ENCODE data around the gene PTPRN2. TPM values are rescaled to one million over a fixed set of nuclear protein-coding genes. Genes with fewer than 3 reads are reported as not detected.

Gene PTPRN2
- total RNA-seq, 2 experiments from 2014 or later = 0.70 TPM; not detected in 1

DNA sequence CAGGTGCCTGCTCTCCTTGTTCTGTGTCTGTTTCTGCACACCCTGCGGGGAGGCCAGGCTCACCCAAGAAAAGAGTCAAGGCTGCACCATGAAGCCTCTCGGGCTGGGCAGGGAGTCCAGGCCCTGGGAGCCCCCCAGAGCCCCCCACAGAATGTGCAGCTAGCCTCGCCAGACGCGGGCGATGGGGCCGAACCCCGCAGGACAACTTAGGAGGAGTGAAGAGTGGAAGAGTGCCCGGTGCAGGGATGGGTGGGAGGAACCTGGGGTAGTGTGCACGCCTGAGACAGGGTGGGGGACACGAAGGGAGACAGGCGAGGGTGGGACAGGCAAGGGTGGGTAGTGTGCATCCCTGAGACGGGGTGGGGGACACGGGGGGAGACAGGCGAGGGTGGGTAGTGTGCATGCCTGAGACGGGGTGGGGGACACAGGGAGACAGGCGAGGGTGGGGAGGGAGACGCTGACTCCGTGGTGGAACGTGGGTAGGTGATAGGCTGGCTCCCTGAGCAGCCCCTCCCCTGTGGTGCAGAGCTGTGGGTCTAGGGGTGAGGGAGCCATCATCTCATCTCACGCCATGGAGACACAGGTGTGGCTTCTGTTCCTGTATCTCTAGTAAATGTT lies 635.5 kb downstream of the PTPRN2 start:
- H3K4me2 ChIP-seq (ENCODE audit: low read length) = no peak overlapping the region
- H3K9me3 ChIP-seq (ENCODE audit: low read length) = no peaks in the 10 kb centered on the region
- H2AFZ ChIP-seq (ENCODE audit: low read length) = no peak overlapping the region
- H3K4me1 ChIP-seq (ENCODE audit: insufficient read depth, low read length, poor library complexity, severe bottlenecking) = no peaks in the 10 kb centered on the region
- ChIA-PET CTCF (ENCODE audit: unreplicated experiment) (no interaction called here), POLR2A (no interaction called here)
- no peak overlapping the region for H3K27ac ChIP-seq (ENCODE audit: low read depth, low read length, poor library complexity, severe bottlenecking)
- TF ChIP-seq EZH2phosphoT487 (IDR thresholded peaks at IDR 0.05; ENCODE audit: borderline replicate concordance, low read depth, low read length) = no peak
- TF ChIP-seq, protein P1, sequence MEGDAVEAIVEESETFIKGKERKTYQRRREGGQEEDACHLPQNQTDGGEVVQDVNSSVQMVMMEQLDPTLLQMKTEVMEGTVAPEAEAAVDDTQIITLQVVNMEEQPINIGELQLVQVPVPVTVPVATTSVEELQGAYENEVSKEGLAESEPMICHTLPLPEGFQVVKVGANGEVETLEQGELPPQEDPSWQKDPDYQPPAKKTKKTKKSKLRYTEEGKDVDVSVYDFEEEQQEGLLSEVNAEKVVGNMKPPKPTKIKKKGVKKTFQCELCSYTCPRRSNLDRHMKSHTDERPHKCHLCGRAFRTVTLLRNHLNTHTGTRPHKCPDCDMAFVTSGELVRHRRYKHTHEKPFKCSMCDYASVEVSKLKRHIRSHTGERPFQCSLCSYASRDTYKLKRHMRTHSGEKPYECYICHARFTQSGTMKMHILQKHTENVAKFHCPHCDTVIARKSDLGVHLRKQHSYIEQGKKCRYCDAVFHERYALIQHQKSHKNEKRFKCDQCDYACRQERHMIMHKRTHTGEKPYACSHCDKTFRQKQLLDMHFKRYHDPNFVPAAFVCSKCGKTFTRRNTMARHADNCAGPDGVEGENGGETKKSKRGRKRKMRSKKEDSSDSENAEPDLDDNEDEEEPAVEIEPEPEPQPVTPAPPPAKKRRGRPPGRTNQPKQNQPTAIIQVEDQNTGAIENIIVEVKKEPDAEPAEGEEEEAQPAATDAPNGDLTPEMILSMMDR (conservative IDR thresholded peaks at IDR 0.05; ENCODE audit: low read length) = no peak
- DNase-seq (ENCODE audit: low spot score) = no peak
- H3K36me3 ChIP-seq (ENCODE audit: insufficient read depth, low read length) = no peaks in the 10 kb centered on the region
- no peak overlapping the region for H3K4me3 ChIP-seq (ENCODE audit: low read depth, low read length, poor library complexity, severe bottlenecking)
- no peaks in the 10 kb centered on the region for H3K9me2 ChIP-seq (ENCODE audit: insufficient read depth, low read length)
- no TSS peak for BruUV-seq (replicated peaks)
- intact Hi-C loops (cut with micrococcal nuclease; ENCODE audit: unreplicated experiment) = no loop called here
- H4K20me1 ChIP-seq (ENCODE audit: insufficient read depth, low read length) = no peaks in the 10 kb centered on the region
- H3K79me2 ChIP-seq (ENCODE audit: insufficient read depth, low read depth, low read length) = no peaks in the 10 kb centered on the region

DNA sequence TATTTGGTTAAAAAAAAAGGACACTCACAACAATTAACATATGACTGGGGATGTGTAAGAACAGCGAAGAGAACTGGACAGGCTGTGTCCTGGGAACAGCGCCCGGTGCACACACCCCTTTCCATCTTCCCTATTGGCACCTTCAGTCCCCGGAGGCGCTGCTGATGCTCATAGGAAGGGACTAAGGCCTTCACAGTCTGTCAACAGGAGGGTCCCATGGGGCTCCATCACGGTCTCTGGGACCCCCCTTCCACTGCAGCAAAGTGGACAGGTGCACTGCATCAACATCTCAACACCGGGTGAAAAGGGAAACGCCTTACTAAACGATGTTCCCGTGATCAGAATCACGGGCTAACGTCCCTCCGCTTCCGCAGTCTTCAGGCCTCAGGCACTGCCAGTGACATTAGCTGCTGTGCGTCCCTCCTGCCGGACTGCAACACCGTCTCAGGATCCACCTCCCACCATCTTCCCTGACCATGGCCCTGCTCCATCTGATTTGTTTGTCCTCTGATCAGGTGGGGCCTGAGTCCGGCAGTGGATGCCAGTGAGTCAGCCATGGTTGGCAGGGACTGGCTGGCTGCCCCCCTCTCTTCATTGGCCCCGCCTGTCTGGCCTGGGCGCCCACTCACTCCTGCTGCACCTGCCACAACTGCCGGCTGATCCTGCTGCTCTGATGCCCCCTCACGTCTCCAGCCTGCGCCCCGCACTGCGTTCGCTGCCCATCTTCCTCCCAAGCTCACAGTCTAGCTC lies 636.1 kb downstream of the PTPRN2 start:
- Histone ChIP-seq H3K9me3 (ENCODE audit: low read length) (no peaks in the 10 kb centered on the region), H3K36me3 (ENCODE audit: insufficient read depth, low read length) (no peaks in the 10 kb centered on the region), H2AFZ (ENCODE audit: low read length) (no peak overlapping the region), H3K27ac (ENCODE audit: low read depth, low read length, poor library complexity, severe bottlenecking) (no peak overlapping the region), H3K79me2 (ENCODE audit: insufficient read depth, low read depth, low read length) (no peaks in the 10 kb centered on the region), H3K4me3 (ENCODE audit: low read depth, low read length, poor library complexity, severe bottlenecking) (no peak overlapping the region), H3K9me2 (ENCODE audit: insufficient read depth, low read length) (no peaks in the 10 kb centered on the region), H3K4me1 (ENCODE audit: insufficient read depth, low read length, poor library complexity, severe bottlenecking) (no peaks in the 10 kb centered on the region), H3K4me2 (ENCODE audit: low read length) (no peak overlapping the region), H4K20me1 (ENCODE audit: insufficient read depth, low read length) (no peaks in the 10 kb centered on the region)
- BruUV-seq (replicated peaks) = no TSS peak
- CTCF ChIA-PET (ENCODE audit: unreplicated experiment) = no interaction called here
- no peak for DNase-seq (ENCODE audit: low spot score)
- intact Hi-C loops (cut with micrococcal nuclease; ENCODE audit: unreplicated experiment) = no loop called here
- TF ChIP-seq, protein P1 (conservative IDR thresholded peaks at IDR 0.05; ENCODE audit: low read length) = no peak
- POLR2A ChIA-PET = no interaction called here

DNA sequence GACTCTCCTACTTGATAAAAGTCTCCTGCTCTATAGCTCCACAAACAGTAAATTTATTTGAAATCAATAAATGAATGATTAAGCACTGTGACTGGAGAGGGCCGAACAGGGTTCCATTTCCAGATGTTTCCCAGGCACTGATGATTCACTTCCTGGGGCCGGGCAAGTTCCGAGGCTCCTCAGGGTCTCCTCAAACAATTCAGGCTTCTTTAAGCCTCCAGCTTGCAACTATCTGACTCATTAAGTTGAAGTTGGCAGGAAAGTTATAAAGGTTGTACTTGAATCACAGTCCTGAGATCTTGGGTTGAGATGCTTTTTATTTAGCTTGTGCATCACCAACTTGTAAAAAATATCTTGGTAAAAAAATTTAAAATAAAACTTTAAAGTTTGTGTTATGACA lies 637.9 kb downstream of the PTPRN2 start:
- Histone ChIP-seq H3K4me2 (ENCODE audit: low read length) (no peak overlapping the region), H3K4me3 (ENCODE audit: low read depth, low read length, poor library complexity, severe bottlenecking) (no peak overlapping the region), H3K9me2 (ENCODE audit: insufficient read depth, low read length) (no peaks in the 10 kb centered on the region), H3K4me1 (ENCODE audit: insufficient read depth, low read length, poor library complexity, severe bottlenecking) (no peaks in the 10 kb centered on the region), H2AFZ (ENCODE audit: low read length) (no peak overlapping the region), H3K79me2 (ENCODE audit: insufficient read depth, low read depth, low read length) (no peaks in the 10 kb centered on the region), H3K36me3 (ENCODE audit: insufficient read depth, low read length) (no peaks in the 10 kb centered on the region), H3K27ac (ENCODE audit: low read depth, low read length, poor library complexity, severe bottlenecking) (no peak overlapping the region), H3K9me3 (ENCODE audit: low read length) (no peaks in the 10 kb centered on the region), H4K20me1 (ENCODE audit: insufficient read depth, low read length) (no peaks in the 10 kb centered on the region)
- ChIA-PET CTCF (ENCODE audit: unreplicated experiment) (no interaction called here), POLR2A (interaction anchor here (1.1 kb wide), 1 partner anchor 18 kb away, joined by 3 read pairs; no protein-coding TSS in a partner anchor)
- intact Hi-C loops (cut with micrococcal nuclease; ENCODE audit: unreplicated experiment) = no loop called here
- TF ChIP-seq EZH2phosphoT487 (IDR thresholded peaks at IDR 0.05; ENCODE audit: borderline replicate concordance, low read depth, low read length) = no peak
- TF ChIP-seq, protein P1 (conservative IDR thresholded peaks at IDR 0.05; ENCODE audit: low read length) = no peak
- no peak for DNase-seq (ENCODE audit: low spot score)
- BruUV-seq (replicated peaks) = no TSS peak

Data from OCI-LY7 (cell line).